ENCODE measurements around the gene ZBTB47.

GRCh38 chr3:42714171-42714852 lies 60.8 kb downstream of the ZBTB47 start:
- TF ChIP-seq CTCF (IDR thresholded peaks at IDR 0.05) (no peak), POLR2A (IDR thresholded peaks at IDR 0.05) (no peak)

Data from thyroid gland (tissue), 4 donors.